K562 (cell line): Measurements from ENCODE around the gene PTPRM.

ENCODE experiments used
- BRD4 ChIP-seq: fragments of 200-600 bp; sonication (generic); IDR thresholded peaks from 2 replicates; pipeline ENCODE4 v1.6.1; 2017; ENCODE audit warnings: inconsistent platforms
- FOSL1 ChIP-seq: fragments of 200-800 bp; sonication (Bioruptor generic); conservative IDR thresholded peaks from 2 replicates; pipeline ENCODE4 v1.6.1; 2016; ENCODE audit warnings: missing genetic modification characterization, missing compliant biosample characterization
- KAT7 ChIP-seq: sonication (generic); formaldehyde crosslinking; IDR thresholded peaks from 2 replicates; pipeline ENCODE4 v1.8.0; 2022; ENCODE audit warnings: missing genetic modification reagents, mild to moderate bottlenecking, borderline replicate concordance
- MAFG ChIP-seq: fragments of 450-650 bp; conservative IDR thresholded peaks from 2 replicates; pipeline ENCODE4 v1.6.1; 2016; ENCODE audit warnings: missing genetic modification characterization, missing compliant biosample characterization
- THRA ChIP-seq: fragments of 450-650 bp; IDR thresholded peaks from 2 replicates; pipeline ENCODE4 v1.6.1; 2017; ENCODE audit warnings: mild to moderate bottlenecking, moderate library complexity
- TOE1 ChIP-seq, 2 experiments: fragments of 450-650 bp in 1 of 2; sonication (generic) in 1 of 2; formaldehyde crosslinking in 1 of 2; IDR thresholded peaks; 2 replicates each; pipeline versions ENCODE4 v1.7.1 to v1.8.0; 2016 to 2022; ENCODE audit warnings: borderline replicate concordance in 2 of 2, mild to moderate bottlenecking in 2 of 2, antibody characterized with exemption in 1 of 2, inconsistent platforms in 1 of 2, low read depth in 1 of 2, missing genetic modification reagents in 1 of 2, moderate library complexity in 1 of 2
- TF ChIP-seq, protein P1 (sequence below): fragments of 250-450 bp; sonication (Bioruptor Pico); IDR thresholded peaks from 2 replicates; pipeline ENCODE4 v1.5.0; 2020; ENCODE audit warnings: mild to moderate bottlenecking
- TF ChIP-seq, protein P2 (sequence below), 3 experiments: IDR thresholded peaks in 2 of 3; conservative IDR thresholded peaks in 1 of 3; 2 replicates each; pipeline ENCODE4 v1.5.1; 2011 to 2012; ENCODE audit warnings: low read length in 3 of 3, mild to moderate bottlenecking in 3 of 3, control low read depth in 2 of 3, improper control_type of control experiment in 1 of 3, inconsistent platforms in 1 of 3, low read depth in 1 of 3, mixed read lengths in 1 of 3, moderate library complexity in 1 of 3; ENCODE audit not compliant: insufficient read depth in 2 of 3

DNA sequence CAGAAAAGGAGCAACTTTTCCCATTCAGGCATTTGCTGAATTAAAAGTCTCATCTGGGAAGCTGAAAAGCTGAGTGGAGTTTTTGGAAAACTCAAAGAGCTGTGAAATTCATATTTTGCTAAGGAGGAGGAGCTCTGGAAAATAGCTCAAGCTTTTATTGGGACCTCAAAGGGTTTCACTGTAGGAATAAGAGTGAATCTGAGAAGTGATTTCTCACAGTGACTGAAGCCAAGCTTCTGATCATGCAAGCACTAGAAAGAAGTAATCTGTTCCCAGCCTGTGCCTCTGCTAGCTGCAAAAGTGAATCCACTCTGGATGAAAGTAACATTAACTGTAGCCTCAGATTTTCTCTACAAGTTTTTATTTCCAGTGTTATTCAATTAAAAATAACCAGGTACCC is 283.3 kb downstream of the PTPRM start:
- TF ChIP-seq, protein P1, sequence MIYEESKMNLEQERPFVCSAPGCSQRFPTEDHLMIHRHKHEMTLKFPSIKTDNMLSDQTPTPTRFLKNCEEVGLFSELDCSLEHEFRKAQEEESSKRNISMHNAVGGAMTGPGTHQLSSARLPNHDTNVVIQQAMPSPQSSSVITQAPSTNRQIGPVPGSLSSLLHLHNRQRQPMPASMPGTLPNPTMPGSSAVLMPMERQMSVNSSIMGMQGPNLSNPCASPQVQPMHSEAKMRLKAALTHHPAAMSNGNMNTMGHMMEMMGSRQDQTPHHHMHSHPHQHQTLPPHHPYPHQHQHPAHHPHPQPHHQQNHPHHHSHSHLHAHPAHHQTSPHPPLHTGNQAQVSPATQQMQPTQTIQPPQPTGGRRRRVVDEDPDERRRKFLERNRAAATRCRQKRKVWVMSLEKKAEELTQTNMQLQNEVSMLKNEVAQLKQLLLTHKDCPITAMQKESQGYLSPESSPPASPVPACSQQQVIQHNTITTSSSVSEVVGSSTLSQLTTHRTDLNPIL: no peak
- TF ChIP-seq FOSL1 (tag) (no peak), TOE1 (IDR thresholded peaks at IDR 0.05; ENCODE audit: borderline replicate concordance) (no peak), TOE1 (CRISPR knock-in tag; IDR thresholded peaks at IDR 0.05; ENCODE audit: borderline replicate concordance, low read depth) (no peak), KAT7 (CRISPR knock-in tag) (no peak), BRD4 (no peak), THRA (no peak), MAFG (tag) (no peak)
- TF ChIP-seq, protein P2, sequence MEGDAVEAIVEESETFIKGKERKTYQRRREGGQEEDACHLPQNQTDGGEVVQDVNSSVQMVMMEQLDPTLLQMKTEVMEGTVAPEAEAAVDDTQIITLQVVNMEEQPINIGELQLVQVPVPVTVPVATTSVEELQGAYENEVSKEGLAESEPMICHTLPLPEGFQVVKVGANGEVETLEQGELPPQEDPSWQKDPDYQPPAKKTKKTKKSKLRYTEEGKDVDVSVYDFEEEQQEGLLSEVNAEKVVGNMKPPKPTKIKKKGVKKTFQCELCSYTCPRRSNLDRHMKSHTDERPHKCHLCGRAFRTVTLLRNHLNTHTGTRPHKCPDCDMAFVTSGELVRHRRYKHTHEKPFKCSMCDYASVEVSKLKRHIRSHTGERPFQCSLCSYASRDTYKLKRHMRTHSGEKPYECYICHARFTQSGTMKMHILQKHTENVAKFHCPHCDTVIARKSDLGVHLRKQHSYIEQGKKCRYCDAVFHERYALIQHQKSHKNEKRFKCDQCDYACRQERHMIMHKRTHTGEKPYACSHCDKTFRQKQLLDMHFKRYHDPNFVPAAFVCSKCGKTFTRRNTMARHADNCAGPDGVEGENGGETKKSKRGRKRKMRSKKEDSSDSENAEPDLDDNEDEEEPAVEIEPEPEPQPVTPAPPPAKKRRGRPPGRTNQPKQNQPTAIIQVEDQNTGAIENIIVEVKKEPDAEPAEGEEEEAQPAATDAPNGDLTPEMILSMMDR (IDR thresholded peaks at IDR 0.05 in 2 of 3, conservative IDR thresholded peaks at IDR 0.05 in 1 of 3; ENCODE audit: insufficient read depth in 2 of 3, low read depth in 1 of 3, low read length in 3 of 3): no peak
